ENCODE measurements around the gene ANKS6.

ANKS6 gene

GRCh38 chr9:98823666-98824334, 27.4 kb upstream of the ANKS6 start:
- no peak for TF ChIP-seq CTCF (IDR thresholded peaks at IDR 0.05; ENCODE audit: insufficient read depth, low read length, missing control alignments)
- POLR2A ChIA-PET: no interaction called here
- no peak overlapping the region for H3K4me3 ChIP-seq (ENCODE audit: low read depth, low read length)
- CTCF ChIA-PET: interaction anchor here (1.3 kb wide), 1 partner anchor 48 kb away, joined by 3 read pairs; no protein-coding TSS in a partner anchor
- DNase-seq (ENCODE audit: low read depth, low spot score): no peak

DNA sequence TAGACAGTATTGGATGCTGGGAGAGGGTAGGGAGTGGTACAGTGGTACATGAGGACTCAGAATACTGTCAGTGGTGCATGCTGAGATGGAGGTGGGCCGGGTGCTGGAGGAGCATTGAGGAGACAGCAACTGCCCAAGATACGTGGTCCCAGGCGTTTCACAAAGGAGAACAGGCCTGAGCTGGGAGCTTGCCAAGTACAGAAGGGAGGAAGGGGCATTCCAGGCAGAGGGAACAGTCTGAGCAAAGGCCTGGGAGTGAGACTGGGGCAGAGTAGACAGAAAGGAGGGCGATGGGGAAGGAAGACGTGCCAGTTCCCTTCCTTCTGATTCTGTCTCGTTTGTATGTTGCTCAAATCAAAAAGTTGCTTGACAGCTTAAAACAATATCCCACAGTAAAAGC, 26.3 kb upstream of the ANKS6 start:
- no peak overlapping the region for H3K4me3 ChIP-seq (ENCODE audit: low read depth, low read length)
- DNase-seq (ENCODE audit: low read depth, low spot score): no peak
- POLR2A ChIA-PET: no interaction called here
- CTCF ChIA-PET: no interaction called here
- TF ChIP-seq CTCF (IDR thresholded peaks at IDR 0.05; ENCODE audit: insufficient read depth, low read length, missing control alignments): no peak

GRCh38 chr9:98821831-98822230, 25.5 kb upstream of the ANKS6 start:
- H3K4me3 ChIP-seq (ENCODE audit: low read depth, low read length): no peak overlapping the region
- DNase-seq (ENCODE audit: low read depth, low spot score): no peak
- CTCF ChIA-PET: no interaction called here
- no peak for TF ChIP-seq CTCF (IDR thresholded peaks at IDR 0.05; ENCODE audit: insufficient read depth, low read length, missing control alignments)
- POLR2A ChIA-PET: no interaction called here

GRCh38 chr9:98819231-98819630, 22.9 kb upstream of the ANKS6 start:
- no peak for TF ChIP-seq CTCF (IDR thresholded peaks at IDR 0.05; ENCODE audit: insufficient read depth, low read length, missing control alignments)
- ChIA-PET POLR2A (no interaction called here), CTCF (no interaction called here)
- no peak for DNase-seq (ENCODE audit: low read depth, low spot score)
- no peak overlapping the region for H3K4me3 ChIP-seq (ENCODE audit: low read depth, low read length)

DNA sequence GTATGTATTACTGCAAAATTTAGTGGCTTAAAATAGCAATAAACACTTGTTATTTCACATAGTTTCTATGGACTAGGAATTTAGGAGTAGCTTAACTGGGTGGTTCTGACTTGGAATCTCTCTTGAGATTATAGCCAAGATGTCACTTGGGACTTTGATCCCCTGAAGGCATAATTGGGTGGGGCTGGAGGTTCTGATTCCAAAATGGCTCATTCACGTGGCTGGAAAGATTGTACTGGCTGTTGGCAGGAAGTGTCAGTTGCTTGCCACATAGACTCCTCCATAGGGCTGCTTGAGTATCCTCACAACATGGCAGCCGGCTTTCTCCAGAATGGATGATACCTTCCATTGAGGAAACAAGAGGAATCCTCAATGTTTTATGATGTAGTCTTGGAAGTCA, 22.4 kb upstream of the ANKS6 start:
- CTCF ChIA-PET: interaction anchor here (1.3 kb wide), 1 partner anchor 11 kb away, joined by 3 read pairs; the partner anchor contains the start of gene GALNT12
- no peak for DNase-seq (ENCODE audit: low read depth, low spot score)

More for the DNA sequence above, 22.4 kb upstream of the ANKS6 start:
- no peak overlapping the region for H3K4me3 ChIP-seq (ENCODE audit: low read depth, low read length)
- no peak for TF ChIP-seq CTCF (IDR thresholded peaks at IDR 0.05; ENCODE audit: insufficient read depth, low read length, missing control alignments)
- POLR2A ChIA-PET: no interaction called here
